Urinary bladder (tissue), 4 donors: ENCODE data around the gene FOXF1. TPM values are rescaled to one million over a fixed set of nuclear protein-coding genes. Genes with fewer than 3 reads are reported as not detected.

ENCODE experiments used
- DNase-seq: peaks from one replicate; pipeline ENCODE4 v3.0.0-alpha.2; 2015; ENCODE audit errors: extremely low spot score
- H3K27ac ChIP-seq: one replicate; pipeline ENCODE4 v1.5.1; 2013; ENCODE audit warnings: low read depth, mild to moderate bottlenecking, moderate library complexity
- H3K36me3 ChIP-seq: one replicate; pipeline ENCODE4 v1.6.1; 2013; ENCODE audit warnings: mild to moderate bottlenecking, moderate library complexity; ENCODE audit not compliant: insufficient read depth
- H3K4me1 ChIP-seq: one replicate; pipeline ENCODE4 v1.6.1; 2013; ENCODE audit warnings: mild to moderate bottlenecking, moderate library complexity; ENCODE audit not compliant: insufficient read depth
- H3K4me3 ChIP-seq: one replicate; pipeline ENCODE4 v1.5.1; 2013; ENCODE audit warnings: low read depth, low read length
- WGBS: extraction: QIAGEN DNeasy Blood & Tissue Kit; methylation state at CpG from one replicate; pipeline ENCODE4 v1.1.7; 2013; 5-methylcytosine and 5-hydroxymethylcytosine counted together
- polyA plus RNA-seq: library from polyadenylated mRNA; stranded (reverse); fragments of 200-250 nt; gene quantifications from one replicate; pipeline ENCODE4 v1.2.3, GENCODE V29; 2013
- total RNA-seq: library from RNA; depleted of rRNA; stranded (reverse); fragments of >200 nt; gene quantifications from one replicate; pipeline ENCODE4 v1.2.3, GENCODE V29; 2014
- donor health status: healthy with polysubstance abuse.
- donor health status: healthy.

The FOXF1 gene
- total and polyA plus RNA-seq, 2 donors: 28.9 to 83.3 TPM

DNA sequence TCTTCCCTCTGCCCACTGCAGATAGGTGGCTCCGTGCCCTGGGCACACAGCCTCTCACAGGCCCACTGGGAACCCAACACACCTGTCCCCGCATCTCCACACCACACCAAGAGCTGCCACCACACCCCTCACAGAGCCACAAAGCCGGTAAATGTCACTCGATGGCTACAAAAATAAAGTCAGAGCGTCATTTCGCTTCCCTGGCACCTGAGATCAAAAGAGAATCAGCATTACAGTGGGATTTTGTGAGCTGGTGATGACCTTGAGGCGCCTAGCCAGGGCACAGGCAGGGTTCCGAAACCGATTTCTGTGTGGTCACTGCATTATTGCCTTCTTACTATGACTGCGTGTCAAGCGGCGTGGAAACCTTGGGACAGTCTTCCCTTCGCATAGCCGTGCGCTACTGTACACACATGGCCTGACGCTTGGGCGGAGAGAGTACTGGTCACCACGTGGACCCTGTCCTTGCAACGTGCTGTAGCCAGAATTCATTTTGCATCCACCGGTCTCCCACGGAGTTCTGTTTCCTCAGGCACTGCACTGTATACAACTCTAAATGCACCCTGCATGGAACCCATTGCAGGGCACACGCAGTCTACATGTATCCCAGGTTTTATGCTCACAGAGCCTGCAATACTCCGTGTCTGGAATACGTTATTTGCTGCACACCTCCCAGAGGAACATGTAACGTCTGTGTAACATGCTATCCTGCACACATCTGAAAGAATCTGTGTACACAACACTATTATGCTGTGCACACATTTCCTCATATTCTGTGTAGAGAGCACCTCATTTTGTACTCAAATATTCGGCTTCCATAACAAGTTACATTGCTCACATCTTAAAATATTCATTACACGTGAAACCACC lies 5.8 kb upstream of the FOXF1 start:
- Histone ChIP-seq H3K4me3 (peak overlapping the region; percentile 91), H3K27ac (peak overlapping the region; percentile 97), H3K36me3 (no peaks in the 10 kb centered on the region), H3K4me1 (no peaks in the 10 kb centered on the region)
- no peak for DNase-seq
- WGBS: 15% methylated on average over 27 of the region's 27 CpGs

- peak overlapping the region; percentile 91 for H3K4me3 ChIP-seq
- H3K27ac ChIP-seq: peak overlapping the region; percentile 97
- no peaks in the 10 kb centered on the region for H3K4me1 ChIP-seq
Measured at GRCh38 chr16:86505185-86505898, 5.0 kb upstream of the FOXF1 start.

GRCh38 chr16:86505899-86506864 lies 4.1 kb upstream of the FOXF1 start:
- Histone ChIP-seq H3K4me3 (peak overlapping the region; percentile 91), H3K36me3 (no peaks in the 10 kb centered on the region), H3K4me1 (no peaks in the 10 kb centered on the region), H3K27ac (peak overlapping the region; percentile 97)
- WGBS: 9% methylated on average over 27 of the region's 27 CpGs
- DNase-seq: no peak

More at GRCh38 chr16:86505185-86505898, 5.0 kb upstream of the FOXF1 start:
- no peaks in the 10 kb centered on the region for H3K36me3 ChIP-seq
- DNase-seq: no peak
- WGBS: 3% methylated on average over 67 of the region's 67 CpGs

- H3K4me3 ChIP-seq: peak overlapping the region; percentile 91
- no peak for DNase-seq
- 12% methylated on average over 37 of the region's 37 CpGs for WGBS
- H3K36me3 ChIP-seq: no peaks in the 10 kb centered on the region
- H3K4me1 ChIP-seq: no peaks in the 10 kb centered on the region
- H3K27ac ChIP-seq: peak overlapping the region; percentile 97
Measured at GRCh38 chr16:86507173-86508027, 2.9 kb upstream of the FOXF1 start.

DNA sequence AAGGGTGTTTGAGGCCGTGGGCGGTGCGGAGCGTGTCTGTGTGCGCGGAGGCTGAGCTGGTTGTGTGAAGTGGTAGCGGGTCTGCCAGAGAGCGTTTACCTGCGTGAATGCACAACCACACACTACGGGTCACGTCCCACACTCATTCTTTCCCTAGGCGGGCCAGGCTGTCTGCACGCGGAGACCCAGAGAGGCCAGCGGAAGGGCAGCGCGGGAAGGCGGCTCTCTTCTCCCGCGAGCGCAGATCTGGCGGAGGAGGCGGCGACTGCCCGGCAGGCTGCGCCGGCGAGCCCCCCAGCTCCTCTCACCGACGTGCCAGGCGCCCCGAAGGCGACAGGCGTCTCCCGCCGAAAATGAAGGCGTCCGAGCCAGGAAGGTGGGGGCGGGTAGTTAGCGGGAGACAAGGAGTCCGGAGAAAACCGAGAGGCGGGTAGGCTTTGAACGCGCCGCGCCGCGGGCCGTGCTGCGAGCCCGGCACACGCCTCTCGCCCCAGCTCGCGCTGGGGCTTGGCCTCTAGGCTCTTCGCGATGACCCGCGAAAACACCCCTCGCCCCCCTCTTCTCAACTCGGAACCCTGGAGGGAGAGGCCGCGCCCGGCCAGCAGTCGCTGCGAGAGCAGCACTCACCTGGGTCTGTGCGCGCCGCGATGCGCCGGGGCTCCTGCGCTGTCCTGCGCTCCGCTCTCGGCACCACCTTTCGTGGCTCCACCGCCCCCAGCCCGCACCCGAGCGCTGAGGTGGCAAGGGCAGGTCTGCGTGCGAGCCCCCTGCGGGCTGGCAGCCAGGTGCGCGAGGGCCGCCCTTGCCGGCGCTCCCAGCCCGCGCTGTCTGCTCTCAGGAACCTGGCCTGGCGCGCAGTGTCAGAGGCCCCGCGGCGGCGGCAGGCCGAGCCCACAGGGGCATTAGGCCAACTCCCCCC lies 2.0 kb upstream of the FOXF1 start:
- WGBS: 1% methylated on average over 99 of the region's 99 CpGs
- no peak for DNase-seq
- Histone ChIP-seq H3K27ac (peak overlapping the region; percentile 97), H3K4me1 (no peaks in the 10 kb centered on the region), H3K4me3 (peak overlapping the region; percentile 91), H3K36me3 (no peaks in the 10 kb centered on the region)

- H3K36me3 ChIP-seq: no peaks in the 10 kb centered on the region
- WGBS: under 1% methylated on average over 79 of the region's 79 CpGs
- DNase-seq: no peak
- no peaks in the 10 kb centered on the region for H3K4me1 ChIP-seq
- peak overlapping the region; percentile 91 for H3K4me3 ChIP-seq
- H3K27ac ChIP-seq: peak overlapping the region; percentile 97
Measured at GRCh38 chr16:86508947-86509758, 1.2 kb upstream of the FOXF1 start.

DNA sequence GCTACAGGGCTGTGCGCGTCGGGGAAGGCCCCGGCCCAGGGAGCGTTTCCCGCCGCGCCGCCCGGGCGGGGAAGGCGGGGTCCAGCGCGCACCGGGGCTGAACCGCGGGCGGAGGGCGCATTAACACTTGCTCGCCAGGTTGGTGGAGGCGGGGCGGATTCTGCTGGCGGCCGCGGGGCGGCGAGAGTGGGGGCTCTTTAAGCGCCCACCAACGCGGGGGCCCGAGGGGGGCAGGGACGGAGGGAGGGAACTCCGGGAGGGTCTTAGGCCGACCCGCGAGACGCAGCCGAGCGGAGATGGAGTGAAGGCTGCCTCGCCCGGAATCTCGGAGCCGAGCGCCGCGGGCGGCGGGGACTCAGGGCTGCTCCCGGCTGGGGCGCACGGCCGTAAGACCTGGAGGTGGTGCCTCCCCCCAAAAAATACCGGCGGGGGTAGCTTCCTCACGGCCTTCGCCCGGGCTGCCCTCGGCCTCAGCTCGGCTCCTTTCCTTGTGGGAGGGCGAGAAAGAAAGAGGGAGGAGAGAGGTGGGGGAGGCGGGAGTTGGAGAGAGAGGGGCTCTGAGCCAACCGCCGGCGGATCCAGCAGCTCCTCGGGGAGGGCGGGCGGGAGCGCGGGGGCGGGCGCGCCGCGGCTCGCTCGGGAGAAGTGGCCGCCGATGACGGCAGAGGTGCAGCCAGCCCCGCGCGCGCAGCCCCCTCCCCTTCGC lies 415 bp upstream of the FOXF1 start:
- Histone ChIP-seq H3K27ac (peak overlapping the region; percentile 97), H3K4me3 (peak overlapping the region; percentile 91), H3K4me1 (no peaks in the 10 kb centered on the region), H3K36me3 (no peaks in the 10 kb centered on the region)
- no peak for DNase-seq
- under 1% methylated on average over 81 of the region's 84 CpGs for WGBS

DNA sequence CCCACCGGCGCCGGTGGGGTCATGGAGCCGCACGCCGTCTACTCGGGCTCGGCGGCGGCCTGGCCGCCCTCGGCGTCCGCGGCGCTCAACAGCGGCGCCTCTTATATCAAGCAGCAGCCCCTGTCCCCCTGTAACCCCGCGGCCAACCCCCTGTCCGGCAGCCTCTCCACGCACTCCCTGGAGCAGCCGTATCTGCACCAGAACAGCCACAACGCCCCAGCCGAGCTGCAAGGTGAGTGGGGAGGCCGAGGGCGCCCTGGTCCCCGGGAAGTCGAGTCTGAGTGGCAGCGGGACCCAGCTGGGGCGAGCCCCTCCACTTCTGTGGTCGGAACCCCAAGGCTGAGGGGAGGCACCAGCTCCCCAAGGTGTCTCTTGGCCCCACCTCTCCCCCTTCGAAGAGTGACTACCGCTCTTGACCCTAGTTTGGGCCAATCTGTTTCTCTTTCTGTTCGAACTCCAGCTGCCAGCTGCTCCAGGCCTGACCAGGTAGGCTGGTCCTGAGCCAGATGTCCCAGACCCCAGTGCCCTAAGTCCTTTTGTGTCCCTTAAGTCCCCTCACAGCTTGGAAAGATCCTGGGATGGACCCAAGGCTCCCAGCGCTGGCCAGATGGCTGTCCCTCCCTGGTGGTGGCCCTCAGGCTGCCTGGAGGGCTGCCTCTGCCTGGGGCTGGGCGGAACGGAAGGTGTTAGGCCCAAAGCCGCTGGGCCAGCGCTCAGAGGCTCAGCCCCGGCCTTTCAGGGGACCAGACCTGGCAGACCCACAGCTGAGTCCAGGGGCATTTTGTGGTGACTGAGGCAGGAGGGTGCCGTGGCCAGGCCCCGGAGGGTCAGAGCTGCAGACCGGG lies 1.2 kb downstream of the FOXF1 start:
- Histone ChIP-seq H3K27ac (peak overlapping the region; percentile 86), H3K36me3 (no peaks in the 10 kb centered on the region), H3K4me3 (peak overlapping the region; percentile 91), H3K4me1 (no peaks in the 10 kb centered on the region)
- WGBS: 11% methylated on average over 44 of the region's 44 CpGs
- no peak for DNase-seq

DNA sequence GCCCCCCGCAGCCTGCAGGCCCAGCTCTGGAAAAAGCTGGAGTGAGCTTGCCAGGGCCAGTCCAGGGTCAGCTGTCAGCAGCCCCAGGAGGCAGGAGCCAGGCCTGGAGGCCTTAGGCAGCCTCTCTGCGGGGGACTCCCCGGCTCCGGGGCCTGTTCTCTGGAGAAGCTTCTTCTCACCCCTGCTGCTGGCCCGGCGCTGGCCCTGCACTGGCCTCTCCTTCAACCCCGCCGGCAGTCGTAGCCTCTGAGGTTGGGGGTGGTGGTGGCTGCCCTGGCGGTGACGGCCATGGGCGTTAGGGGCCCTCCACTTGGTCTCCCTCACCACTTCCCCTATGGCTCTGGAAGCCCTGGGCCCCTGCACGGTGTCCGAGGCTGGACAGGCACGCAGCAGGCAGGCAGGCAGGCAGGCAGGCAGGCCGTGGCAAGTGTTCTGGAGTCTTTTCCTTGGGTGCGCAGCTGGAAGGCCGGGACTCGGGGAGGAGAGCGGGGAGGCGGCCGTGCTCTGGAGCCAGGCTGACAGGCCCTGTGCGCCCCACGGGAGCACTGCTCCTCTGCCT lies 2.1 kb downstream of the FOXF1 start:
- peak overlapping the region; percentile 81 for H3K27ac ChIP-seq
- no peaks in the 10 kb centered on the region for H3K36me3 ChIP-seq
- H3K4me3 ChIP-seq: peak overlapping the region; percentile 91
- no peak for DNase-seq
- no peaks in the 10 kb centered on the region for H3K4me1 ChIP-seq
- WGBS: 13% methylated on average over 24 of the region's 24 CpGs
